DMS 273 (cell line): ENCODE data around the gene MYO3B.

Source experiments
- DNase-seq: peaks from one replicate; lab custom pipeline; 2025; ENCODE audit not compliant: unreplicated experiment; lab: John Stamatoyannopoulos, UW

Gene MYO3B

GRCh38 chr2:170229125-170229524, 51.2 kb downstream of the MYO3B start:
- no peak for DNase-seq

- no peak for DNase-seq
Measured at GRCh38 chr2:170229744-170230143, 51.8 kb downstream of the MYO3B start.

GRCh38 chr2:170235860-170236679, 58.1 kb downstream of the MYO3B start:
- DNase-seq, result peak; percentile 84

- DNase-seq, result peak; percentile 15
Measured at GRCh38 chr2:170236680-170237047, 58.7 kb downstream of the MYO3B start.

GRCh38 chr2:170237572-170238120, 59.7 kb downstream of the MYO3B start:
- DNase-seq, result no peak

GRCh38 chr2:170238776-170239175, 60.8 kb downstream of the MYO3B start:
- no peak for DNase-seq

- no peak for DNase-seq
Measured at GRCh38 chr2:170240629-170241028, 62.7 kb downstream of the MYO3B start.

- no peak for DNase-seq
Measured at GRCh38 chr2:170241756-170242155, 63.8 kb downstream of the MYO3B start.

GRCh38 chr2:170243118-170243837, 65.3 kb downstream of the MYO3B start:
- no peak for DNase-seq

GRCh38 chr2:170243898-170244297, 66.0 kb downstream of the MYO3B start:
- DNase-seq, result no peak

- no peak for DNase-seq
Measured at GRCh38 chr2:170244555-170244954, 66.6 kb downstream of the MYO3B start.

GRCh38 chr2:170245312-170245711, 67.4 kb downstream of the MYO3B start:
- no peak for DNase-seq

- DNase-seq, result no peak
Measured at GRCh38 chr2:170247333-170247732, 69.4 kb downstream of the MYO3B start.

GRCh38 chr2:170247882-170248393, 70.0 kb downstream of the MYO3B start:
- peak; percentile 12 for DNase-seq

- DNase-seq, result no peak
Measured at GRCh38 chr2:170248574-170249393, 70.8 kb downstream of the MYO3B start.

- DNase-seq, result no peak
Measured at GRCh38 chr2:170249761-170250160, 71.8 kb downstream of the MYO3B start.

GRCh38 chr2:170250584-170250983, 72.6 kb downstream of the MYO3B start:
- no peak for DNase-seq

- DNase-seq, result no peak
Measured at GRCh38 chr2:170252414-170252813, 74.5 kb downstream of the MYO3B start.

- no peak for DNase-seq
Measured at GRCh38 chr2:170253721-170254230, 75.8 kb downstream of the MYO3B start.

GRCh38 chr2:170254293-170254732, 76.4 kb downstream of the MYO3B start:
- DNase-seq, result no peak

GRCh38 chr2:170255137-170255536, 77.2 kb downstream of the MYO3B start:
- DNase-seq, result no peak
